GM18520 (cell line): ENCODE data around the gene STAM2.
A peak's percentile ranks its signal among the peaks of the same experiment; 100 is the strongest.
"Not testable (repeated sequence)": the region's sequence is repeated elsewhere in the genome, so short reads cannot be mapped to it uniquely, and the experiment has no call there.

Source experiments
- ATAC-seq: cut with Tn5 transposase; IDR thresholded peaks from one replicate; pipeline ENCODE4 v1.9.1; 2021; ENCODE audit not compliant: unreplicated experiment

Gene STAM2

DNA sequence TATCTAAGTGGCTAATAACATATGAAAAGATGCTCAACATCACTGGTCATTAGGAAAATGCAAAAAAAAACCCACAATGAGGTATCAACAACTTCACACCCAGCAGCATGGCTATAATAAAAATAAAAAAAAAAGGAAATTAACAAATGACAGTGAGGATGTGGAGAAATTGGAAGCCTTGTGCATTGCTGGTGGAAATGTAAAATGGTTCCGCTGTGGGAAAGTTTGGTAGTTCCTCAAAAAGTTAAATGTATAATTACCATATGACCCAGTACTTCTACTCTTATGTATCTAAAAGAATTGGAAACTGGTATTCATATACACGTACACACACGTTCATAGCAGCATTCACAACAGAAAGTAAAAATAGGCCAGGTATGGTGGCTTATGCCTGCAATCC lies 61.2 kb downstream of the STAM2 start:
- ATAC-seq: no peak

DNA sequence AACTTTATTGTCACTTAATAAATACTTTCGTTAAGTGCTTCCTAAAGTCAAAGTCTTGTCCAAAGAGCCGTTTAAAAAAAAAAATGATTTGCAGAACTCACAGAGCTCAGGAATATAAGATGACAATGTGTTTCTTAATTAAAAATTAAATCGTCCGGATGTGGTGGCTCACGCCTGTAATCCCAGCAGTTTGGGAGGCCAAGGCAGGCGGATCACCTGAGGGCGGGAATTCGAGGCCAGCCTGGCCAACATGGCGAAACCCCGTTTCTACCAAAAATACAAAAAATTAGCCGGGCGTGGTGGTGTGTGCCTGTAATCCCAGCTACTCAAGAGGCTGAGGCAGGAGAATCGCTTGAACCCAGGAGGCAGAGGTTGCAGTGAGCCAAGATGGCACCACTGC lies 68.4 kb downstream of the STAM2 start:
- ATAC-seq: not testable (repeated sequence)

DNA sequence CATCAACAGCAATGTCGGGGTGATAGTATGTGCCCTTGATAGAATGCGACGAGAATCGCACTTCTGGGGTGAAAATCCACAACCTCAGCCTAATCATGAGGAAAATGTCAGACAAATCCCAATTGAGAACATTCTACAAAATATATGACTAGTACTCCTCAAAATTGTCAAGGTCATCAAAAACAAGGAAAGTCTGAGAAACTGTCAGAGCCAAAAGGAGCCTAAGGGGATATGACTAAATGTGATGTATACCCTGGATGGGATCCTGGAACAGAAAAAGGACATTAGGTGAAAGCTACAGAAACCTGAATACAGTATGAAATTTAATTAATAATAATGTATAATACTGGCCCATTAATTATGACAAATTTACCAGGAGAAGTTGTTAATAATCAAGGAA lies 69.1 kb downstream of the STAM2 start:
- no peak for ATAC-seq

DNA sequence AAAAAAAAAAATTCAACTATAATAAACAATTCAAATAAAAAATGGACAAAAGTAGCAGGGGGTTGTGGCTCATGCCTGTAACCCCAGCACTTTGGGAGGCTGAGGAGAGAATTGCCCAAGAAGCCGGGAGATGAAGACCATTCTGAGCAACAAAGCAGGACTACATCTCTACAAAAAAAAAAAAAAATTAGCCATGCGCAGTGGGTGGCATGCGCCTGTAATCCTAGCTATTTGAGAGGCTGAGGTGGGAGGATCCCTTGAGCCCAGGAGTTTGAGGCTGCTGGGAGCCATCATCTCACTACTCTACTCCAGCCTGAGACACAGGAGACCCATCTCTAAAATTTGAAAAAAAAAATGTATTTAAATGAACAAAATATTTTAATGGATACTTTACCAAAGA lies 72.3 kb downstream of the STAM2 start:
- no peak for ATAC-seq

DNA sequence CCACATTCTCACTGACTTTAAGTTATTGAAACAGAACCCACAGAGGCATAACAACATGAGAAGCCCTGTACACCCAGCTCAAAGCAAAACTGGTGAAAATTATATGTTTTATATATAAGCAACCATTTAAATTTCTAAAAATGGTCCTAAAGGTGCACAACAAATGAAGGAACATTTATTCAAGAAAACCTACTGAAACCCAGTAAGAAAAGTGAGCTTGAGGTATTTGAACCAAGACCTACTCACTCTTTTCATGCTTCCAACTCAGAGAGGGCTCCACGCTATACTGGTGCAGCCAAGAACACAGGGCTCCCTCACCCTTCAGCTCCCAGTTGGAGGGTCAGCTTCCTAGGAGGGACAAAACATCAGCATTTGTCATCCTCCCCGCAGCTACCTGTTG lies 74.6 kb downstream of the STAM2 start:
- ATAC-seq: no peak

DNA sequence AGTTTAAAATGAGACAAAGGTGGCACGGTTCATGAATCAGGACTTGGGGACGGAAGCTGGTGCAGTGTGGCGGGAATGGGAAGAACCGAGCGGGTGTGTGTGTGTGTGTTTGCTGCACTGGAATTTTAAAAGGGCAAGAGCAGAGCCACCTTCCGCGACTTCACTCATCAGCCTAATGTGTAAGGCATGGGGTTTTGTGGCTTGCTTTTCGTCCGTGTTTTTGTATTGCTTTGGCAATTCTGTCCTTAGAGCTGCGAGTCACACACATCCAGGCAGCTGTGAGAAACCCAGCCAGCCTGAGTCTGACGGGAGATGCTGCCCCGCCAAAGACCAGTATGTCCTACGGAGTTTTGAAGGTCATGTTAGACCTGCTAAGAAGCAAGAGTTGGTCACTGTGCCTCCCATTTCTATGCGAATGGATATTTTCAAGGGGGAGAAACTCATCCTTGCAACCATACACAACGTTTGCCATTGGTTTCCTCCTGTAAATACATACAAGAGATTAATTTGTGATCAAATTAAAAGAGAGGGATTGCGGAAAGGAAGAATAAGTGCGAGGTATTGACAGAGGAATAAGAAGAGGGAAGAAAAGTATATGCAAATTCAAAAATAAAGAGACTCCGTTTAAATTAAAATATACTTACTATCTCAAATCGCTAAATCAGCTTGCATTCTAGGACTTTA lies 76.1 kb downstream of the STAM2 start:
- ATAC-seq: no peak

DNA sequence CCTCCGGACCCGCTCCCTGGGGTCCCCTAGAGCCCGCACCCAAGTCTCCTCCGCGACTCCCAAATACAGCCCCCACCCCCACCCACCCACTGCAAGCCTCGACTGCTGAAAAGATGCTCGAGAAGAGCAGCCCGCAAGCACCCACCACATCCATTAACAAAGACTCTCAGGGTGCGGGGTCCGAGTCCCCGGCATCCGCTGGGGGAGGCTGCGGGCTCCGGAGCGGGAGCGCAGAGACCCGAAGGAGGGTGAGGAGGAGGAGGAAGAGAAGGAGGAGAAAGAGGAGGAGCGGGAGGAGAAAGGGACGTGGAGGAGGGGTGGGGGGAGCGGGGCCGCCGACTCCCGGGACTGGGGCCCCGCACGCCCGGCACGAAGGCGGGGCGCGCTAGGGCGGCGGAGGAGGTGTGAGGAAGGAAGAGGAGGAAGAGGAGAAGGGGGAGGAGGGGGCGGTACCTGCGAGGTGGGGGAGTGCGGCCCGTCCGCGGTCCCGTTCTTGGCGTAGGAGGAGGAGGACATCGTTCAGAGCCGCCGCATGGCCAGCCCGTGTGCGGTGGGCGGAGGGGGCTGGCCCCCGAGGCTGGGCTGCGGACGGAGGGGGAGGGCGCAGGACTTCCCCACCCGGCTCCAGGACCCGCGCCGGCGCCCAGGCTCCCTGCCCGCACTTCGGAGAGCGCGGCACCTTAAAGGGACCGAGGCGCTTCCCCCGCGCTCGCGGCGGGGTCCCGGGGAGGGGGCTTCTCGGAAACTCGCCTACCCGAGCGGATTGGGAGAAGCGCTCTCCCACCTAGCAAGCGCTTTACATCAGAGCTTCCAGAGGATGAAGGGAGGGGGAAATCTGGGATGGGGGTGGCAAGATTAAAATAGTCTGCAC lies 76.8 kb downstream of the STAM2 start, which contains the start of gene CACNB4:
TSS of gene CACNB4 (minus strand) at position 549 of the 871 bp plus-strand sequence.
- ATAC-seq: no peak

DNA sequence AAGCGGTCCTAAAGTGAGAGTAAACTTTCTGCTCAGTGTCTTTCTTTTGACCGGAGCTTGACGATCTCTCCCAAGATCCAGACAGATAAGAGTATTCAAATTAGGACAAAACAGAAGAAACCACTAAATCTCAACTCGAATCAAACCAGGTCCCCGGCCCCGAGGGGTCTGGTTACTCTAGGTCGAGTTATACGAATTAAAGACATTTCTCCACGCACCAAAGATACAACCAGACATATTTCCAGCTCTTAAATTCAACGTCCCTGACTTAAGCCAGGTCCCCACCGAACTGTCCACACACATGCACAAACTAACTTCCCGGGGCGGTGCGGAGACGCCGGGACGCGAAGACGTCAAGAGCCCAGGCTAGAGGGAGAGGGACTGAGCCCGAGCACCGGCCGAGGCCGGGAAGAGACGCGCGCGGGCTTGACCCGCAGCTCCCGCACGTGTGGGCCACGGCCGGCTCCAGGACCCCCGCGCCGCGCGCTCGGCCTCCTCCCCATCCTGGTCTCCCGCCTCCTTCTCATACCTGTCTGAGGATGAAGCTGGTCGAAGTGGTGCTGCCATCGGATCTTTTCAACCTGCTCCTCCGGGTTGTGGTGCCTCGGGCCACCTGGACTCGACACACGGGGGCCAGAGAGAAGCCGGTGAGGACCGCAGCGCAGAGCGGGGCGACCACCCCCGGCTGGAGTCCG lies 77.6 kb downstream of the STAM2 start:
- ATAC-seq: no peak

DNA sequence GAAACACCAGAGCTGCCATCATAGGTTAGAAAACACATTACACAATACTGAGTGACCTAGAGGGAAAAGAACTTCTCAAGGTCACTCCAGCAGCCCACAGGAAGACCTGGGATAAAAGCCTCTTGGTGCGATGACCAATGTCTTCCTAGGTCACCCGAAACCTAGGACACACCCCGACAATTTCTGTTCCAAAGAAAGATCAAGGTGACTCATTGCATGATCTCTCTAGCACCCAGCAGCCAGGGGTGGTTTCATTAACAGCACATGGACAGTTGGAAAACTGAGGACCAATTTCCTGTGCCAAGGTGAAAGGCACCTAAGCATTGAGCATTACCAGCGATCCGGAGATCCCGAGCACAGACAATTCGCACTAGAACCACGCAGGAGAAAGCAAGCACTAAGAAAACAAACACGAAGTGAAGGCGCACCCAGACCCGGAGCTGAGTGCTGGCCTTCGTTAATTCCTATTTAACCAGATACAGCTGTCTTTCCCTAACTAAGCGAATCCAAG lies 78.2 kb downstream of the STAM2 start:
- no peak for ATAC-seq

DNA sequence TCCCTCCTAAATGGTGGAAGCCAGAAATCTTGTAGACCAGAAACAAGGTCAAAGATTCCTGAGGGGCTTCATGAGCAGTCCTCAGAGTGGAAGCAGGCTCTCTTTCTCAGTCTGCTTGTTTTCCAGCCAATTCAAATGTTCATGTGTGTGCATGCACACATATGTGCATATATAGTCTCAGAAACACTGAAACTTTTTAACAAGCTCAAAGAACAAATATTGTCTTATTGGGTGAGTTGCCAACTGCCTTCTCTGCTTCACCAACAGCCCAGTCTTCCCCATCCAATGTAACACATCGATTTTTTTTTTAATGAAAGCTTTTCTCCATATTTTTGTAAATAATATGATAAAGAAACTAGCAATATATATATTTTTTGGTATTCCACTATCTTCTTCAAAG lies 80.4 kb downstream of the STAM2 start:
- no peak for ATAC-seq

DNA sequence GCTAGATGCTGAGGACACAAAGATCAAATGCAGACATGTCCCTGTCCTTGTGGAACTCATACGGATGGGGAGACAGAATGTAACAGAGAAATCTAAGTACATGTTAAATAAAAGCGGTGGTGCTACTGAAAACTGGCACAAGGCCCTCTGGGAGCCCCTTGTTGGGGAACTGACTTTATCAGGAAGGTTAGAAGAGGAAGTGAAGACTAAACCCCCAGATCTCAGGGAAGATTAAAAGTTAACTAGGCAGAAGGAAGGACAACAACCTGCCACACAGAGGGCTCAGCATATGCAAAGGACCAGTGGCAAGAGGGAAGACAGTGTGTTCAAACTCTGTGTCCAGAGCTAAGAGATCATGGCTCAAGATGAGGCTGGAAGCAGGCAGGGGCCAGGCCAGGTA lies 81.5 kb downstream of the STAM2 start:
- no peak for ATAC-seq

DNA sequence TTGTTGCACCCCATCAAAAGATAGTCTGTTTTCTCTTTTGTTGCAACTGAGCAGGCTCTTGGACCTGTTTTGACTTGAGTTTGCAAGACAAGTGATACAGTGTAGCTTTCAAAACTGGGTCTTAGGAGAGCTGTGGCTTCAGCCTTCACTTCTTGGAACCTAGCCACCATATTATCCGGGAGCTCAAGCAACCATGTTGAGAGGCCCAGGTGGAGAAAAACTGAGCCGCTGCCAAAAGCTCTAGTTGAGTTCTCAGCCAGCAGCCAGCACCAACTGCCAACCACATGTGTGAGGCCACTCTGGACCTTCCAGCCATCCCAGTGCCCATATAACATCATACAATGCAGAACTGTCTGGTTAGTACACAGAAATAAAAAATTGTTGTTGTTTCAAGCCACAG lies 82.1 kb downstream of the STAM2 start:
- no peak for ATAC-seq

DNA sequence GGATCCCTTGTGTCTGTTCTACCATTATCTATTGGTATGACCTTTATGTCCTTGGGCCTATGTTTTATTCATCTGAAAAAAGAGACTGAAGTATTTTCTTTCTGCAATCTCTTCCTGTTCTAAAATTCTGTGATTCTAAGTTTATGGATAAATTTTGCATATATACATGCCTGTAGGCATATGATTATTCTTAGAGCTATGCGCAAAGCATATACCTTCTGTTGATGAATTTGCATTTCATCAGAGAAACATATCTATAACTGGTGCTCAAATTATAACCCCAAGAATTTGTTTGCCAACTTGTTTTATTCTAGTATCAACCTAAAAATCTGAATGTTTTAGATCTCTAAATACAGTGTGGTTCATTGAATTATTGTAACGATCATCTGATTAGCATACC lies 83.5 kb downstream of the STAM2 start:
- no peak for ATAC-seq

DNA sequence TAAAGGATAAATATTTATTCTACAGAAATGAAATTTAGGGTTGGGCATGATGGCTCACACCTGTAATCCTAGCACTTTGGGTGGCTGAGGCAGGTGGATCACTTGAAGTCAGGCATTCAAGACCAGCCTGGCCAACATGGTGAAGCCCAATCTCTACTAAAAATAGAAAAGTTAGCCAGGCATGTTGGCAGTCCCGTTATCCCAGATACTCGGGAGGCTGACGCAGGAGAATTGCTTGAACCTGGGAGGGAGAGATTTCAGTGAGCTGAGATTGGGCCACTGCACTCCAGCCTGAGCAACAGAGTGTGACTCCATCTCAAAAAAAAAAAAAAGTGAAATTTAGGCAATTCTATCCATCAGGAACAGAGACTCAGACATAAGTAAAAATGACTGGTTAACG lies 84.8 kb downstream of the STAM2 start:
- not testable (repeated sequence) for ATAC-seq

DNA sequence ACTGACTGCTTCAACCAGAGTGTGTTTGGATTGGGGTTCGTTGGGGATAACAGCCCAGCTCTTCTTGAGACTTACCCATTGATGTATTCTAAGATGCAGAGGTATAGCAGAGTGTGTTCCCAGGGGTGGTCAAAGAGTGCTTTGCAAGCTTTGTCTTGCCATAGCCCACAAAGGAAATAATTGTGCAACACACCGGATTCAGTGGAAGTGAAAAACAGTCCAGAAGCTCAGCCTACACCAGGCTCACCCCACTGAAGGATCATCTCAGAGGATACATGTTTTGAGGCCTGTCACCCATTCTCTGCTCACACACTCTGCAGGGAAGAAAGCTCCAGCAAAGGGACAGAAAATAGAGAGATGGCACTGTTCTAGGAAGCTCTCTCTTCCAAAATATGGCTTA lies 86.3 kb downstream of the STAM2 start:
- no peak for ATAC-seq

DNA sequence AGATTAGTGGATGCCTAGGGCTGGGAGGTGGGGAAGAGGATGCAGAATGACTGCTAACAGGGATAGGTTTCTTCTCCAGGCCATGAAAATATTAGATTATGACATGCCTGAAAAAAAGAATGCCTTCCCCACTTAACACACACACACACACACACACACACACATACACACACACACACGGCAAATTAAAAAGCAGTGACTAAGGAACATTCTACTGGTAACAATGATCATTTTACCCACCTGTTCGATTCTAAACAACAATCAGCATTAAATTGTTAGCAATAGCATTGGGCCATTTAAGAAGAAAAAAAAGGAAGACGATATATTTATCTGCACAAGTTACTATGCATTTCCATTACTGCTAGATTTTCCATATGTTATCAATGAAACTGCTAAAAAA lies 87.6 kb downstream of the STAM2 start:
- no peak for ATAC-seq

DNA sequence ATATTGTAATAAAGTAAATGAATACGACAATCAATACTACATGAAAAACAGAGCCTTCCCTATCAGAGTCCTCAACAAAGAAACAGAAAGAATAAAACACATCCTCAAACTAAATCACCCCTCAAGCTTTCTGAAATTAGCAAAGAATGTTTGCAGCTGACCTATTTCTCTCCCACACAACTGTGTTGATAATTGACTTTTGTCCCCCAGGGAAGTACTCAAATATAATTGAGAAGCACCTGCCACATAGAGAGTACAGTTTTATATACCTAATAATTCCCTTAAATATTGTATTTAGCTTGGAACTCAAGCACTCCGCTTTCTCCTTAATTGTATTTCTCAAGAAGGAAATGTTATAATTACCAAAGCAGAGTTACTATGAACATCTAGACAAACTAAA lies 89.3 kb downstream of the STAM2 start:
- no peak for ATAC-seq

DNA sequence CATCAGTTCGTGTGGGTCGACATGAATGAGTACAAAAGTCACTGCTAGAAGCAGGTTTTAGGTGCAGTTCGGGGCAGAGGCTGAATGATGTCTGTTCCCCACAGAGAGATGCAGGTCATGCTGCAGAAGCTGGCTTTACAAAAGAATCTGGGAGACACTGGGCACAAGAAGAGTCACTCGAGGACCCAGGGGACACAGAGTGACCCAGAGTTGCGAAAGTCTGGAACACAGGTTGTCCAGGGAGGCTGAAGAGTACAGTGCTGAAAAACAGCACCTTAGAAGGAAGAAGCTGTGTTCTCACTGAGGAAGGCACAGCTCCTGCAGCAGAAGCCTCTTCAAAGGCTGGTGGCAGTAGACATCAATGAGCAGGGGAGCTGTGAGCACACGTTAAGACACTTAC lies 91.5 kb downstream of the STAM2 start:
- ATAC-seq: no peak

DNA sequence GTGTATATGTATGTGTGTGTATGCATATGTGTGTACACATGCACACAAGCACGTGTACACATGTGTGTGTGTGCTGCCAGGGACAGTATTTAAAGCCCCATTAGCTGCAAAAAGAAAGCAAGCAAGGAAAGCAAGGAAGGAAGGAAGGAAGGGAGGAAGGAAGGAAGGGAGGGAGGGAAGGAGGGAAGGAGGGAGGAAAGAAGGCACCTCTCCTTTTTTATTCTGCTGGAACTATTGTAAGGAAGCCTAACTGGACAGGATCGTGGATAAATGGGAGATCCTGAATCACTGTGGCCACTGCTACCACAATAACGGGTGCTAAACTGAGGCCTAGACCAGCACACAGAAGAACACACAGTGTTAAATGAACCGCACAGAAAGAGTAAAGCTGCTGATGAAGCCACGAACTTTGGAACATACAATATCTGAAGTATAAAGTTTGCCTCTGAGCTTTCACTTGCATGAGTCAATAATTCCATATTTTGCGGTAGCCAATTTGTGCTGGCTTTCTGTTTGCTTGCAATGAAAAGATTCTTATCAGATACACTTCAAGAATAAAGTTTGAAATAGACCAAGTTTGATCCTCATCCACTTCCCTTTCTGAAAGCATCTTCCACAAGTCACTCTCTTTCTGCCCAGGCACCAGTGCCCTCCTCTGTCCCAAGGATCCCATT lies 92.2 kb downstream of the STAM2 start:
- no peak for ATAC-seq

DNA sequence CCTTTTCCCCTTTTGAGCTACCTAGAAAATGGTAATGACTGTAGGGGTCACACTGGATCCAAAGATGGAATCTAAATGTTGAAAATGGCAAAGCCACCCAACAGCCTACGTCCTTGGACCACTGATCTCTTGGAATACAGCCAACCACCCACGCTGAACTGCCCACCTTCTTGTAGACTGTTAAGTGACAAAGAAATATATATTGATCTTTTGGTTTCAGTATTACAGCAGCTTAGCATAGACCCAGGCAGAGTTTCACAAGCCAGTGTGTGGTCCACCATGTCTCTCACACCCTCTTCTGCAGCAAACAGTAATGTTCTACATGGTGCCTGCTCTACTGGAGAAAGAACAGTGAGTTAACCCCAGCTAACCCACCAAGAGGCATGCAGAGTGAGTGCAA lies 96.9 kb downstream of the STAM2 start:
- ATAC-seq: peak; percentile 84

DNA sequence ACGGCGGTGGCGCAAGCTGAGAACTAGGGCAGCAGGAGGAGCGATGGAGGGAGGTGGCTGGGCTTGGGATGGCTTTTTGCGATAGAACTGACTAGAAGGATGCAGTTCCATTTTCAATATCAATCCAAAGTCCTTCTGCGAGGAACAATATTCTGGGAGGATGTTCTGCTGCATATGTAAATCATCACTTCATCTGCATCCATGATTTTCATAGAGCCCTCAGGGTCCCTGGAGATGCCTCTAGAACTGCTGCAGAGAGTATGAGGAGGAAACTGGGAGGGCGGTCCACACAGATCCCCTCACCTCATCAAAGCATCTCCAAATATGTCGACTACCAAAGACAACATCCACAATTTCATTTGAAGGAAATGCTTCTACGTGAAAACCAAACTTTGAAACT lies 97.5 kb downstream of the STAM2 start:
- no peak for ATAC-seq
